ENCODE results near the gene COL25A1.

The COL25A1 gene

DNA sequence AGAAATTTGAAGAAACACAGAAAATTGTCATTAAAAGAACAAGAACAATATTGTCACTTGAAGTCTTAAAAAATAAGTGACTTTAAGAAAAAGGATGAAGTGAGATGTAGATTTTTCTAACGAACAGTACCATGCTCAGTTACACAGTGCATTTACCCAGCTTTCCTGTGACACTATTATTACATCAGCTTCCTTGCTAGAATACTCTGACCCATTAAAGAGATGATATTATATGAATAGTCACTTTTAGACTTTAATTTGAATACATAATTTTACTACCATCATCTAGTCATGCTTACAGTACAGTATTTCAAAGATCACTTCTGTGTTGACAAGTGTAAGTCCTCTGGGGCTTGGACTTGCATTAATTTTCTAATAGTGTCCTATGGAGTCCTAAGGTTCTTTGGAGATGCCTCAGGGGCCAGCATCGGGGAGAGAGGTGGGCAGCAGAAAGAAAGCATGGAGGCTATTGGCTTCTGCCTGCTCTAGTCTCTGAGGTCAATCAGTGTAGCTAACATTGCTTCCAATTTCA is 10.7 kb downstream of the COL25A1 start:
- no peak for DNase-seq (ENCODE audit: low read depth in 2 of 2)

DNA sequence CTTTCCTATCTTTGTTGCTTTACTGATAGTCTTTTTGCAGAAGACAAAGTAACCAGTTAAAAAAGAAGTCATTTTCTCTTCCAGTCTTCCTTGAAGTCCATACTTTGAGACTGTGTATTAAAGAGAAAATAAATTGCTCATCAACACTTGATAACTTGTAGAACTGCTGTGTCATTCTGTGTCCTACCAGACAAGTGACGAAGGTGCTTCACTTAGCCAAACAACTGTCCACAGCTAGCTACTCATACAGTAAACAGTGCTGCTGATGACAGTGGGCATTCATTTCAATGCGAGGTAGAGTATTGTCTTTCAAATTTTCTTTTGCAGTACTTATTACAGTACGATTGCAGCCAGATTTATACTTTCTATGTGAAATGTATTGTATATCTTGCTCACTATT is 11.5 kb downstream of the COL25A1 start:
- no peak for DNase-seq (ENCODE audit: low read depth in 2 of 2)

DNA sequence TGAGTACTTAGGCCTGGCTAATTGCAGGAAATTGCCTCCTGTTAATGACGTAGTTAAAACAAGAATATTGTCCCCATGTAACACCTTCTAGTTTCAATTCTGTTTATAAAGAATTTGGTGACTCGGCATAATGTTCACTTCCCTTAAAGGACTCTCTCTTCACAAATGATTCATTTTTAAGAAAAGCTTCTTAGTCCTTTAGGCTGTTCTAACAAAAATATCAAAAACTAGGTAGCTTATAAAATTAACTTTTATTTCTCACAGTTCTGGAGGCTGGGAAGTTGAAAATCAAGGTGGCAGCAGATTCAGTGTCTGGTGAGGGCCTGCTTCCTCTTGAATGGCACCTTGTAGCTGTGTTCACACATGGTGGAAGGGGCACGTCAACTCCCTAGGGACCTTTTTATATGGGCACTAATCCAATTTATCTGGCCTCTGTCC is 23.8 kb downstream of the COL25A1 start:
- DNase-seq (ENCODE audit: low read depth in 2 of 2): no peak

DNA sequence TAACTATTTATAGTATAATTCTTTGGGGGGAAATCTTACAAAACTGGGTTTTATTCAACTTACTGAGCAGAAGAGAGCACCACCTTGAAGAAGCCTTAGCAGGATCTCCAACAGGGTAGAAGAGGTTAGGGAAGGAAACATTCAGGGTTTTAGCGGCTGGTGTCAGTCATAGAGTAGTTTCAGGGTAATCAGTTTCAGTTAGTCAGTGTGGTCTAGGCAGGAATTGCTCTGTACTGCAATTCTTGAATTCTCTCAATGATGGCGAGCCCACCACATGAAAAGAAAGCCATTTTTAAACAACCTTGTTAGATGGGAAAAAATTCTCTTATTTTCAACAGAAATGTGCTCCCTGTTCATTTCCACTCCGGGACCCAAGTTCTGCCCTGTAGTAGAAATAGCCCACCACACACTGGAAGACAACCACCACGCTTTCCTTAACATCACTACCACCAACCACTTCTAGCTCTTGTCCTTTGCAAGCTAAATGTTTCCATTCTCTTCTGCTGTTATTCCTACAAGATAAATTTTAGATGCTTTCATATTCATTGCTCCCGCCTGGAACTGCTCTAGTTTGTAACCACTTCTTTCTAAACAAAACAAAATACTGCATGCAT is 25.9 kb downstream of the COL25A1 start:
- no peak for DNase-seq (ENCODE audit: low read depth in 2 of 2)

DNA sequence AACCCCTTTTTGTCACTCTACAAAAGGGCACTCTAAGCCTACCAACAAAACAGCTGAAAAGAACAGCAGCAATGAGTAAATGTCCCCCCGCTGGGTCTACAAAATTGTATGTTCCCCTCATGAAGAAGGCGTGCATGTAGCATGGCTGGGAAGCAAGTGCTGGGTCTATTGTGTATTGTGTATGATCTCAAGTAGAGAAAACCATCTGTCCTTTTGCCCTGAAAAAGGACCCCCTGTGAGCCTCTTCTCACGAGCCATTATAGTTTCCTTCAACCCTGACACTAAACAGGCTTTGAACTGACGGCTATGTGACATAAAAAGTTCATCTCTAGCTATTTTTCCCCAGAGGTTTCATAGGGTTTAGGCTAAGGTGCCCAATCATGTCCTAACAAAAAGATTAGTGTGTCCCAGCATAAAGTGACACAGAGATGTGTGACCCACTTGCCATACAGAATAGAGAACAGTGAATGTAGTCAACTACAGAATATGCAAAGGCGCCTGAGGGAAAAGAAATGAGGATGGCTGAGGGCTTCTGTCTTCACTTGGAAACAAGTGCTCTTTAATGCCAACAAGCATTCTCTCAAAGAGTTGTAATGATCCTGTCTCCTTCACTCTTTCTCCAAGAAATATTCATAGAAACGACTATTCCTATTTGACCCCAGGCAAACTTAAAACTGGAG is 27.3 kb downstream of the COL25A1 start:
- no peak for DNase-seq (ENCODE audit: low read depth in 2 of 2)

DNA sequence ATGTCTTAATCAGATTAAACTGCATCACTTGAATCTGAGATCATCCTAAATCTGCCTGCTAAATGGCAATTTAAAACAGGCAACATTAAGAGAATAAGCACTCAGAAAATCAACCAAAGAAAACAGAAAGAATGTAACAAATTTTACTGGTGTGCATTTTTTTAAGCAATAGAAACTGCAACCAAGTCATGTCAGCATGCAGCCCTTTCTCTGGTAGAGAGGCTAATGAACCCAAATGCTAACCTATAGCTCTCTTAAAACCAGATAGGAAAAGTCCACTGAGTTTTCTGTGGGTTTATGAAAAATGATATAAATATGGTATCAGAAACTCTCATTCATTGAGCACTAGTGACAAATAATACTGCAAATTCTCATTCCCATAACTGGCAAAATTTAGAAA is 35.6 kb downstream of the COL25A1 start:
- DNase-seq (ENCODE audit: low read depth in 2 of 2): no peak

DNA sequence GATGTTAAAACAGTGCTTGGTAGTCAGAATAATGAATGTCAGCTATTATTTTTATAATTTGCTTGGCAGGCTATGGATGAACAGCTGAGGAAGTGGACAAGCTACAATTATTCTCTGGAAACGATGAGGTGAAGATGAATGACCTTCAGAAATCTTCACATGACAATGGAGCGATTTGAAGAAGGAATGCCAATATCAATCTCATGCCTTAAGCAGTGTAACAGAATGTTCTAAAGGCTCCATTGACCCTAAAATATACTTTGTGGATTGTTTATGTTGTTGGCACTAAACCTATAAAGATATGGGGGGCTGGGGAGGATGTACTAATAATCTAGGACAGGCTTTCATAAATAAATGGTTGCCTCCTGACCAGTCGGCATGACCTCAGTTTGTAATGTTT is 36.2 kb downstream of the COL25A1 start:
- no peak for DNase-seq (ENCODE audit: low read depth in 2 of 2)

DNA sequence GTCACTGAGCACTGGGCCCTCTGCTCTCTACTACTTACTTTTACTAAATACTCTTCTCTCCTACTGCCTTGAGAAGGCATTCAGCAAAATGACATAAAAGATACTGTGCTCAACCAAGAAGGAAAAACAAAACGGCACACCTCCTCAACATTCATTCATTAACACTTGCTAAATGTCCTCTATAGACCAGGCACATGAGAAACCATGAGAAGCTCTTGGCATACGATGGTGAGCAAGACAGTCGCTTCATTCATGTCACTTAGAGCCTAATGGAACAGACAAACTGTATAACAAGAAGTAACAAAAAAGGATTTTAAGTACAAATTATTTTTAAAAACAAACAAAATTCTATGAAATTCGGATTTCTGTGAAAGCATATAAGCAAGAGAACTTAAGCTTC is 38.7 kb downstream of the COL25A1 start:
- DNase-seq (ENCODE audit: low read depth in 2 of 2): no peak

DNA sequence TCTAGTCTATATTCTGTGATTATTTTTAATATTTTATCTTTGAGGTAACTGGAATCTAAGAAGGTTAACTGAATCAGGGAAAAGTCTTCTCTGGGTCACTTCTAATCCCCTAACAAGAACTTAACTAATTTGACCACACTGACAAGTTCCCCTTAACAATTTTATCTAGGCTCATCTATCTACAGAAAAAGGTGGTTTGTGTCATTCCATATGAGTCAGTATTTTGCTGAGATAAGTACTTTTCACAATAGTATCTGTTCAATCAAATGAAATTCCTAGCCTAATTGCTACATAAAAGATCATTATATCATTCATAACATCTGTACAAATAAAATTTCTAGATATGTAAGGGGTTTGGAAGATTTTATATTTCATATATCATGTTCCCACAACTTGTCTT is 45.6 kb downstream of the COL25A1 start:
- DNase-seq (ENCODE audit: low read depth in 2 of 2): no peak

DNA sequence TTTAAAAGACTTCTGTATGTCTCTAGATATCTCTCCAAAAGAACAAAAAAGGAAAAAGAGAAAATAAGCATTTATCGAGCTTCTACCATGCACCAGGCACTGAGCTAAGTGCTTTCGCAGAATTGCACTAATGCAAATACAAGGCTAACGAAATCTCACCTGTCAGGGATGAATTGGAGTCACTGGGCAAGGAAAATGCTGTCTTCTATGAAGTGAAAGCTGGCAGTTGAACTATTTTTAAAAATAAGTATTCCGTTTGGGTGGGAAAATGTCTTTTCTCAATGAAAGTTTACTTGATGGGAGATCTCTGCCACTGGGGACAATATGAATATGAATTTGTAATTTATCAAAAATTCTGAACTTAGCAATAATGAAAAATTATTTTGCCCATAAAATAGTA is 47.6 kb downstream of the COL25A1 start:
- DNase-seq (ENCODE audit: low read depth in 2 of 2): no peak

DNA sequence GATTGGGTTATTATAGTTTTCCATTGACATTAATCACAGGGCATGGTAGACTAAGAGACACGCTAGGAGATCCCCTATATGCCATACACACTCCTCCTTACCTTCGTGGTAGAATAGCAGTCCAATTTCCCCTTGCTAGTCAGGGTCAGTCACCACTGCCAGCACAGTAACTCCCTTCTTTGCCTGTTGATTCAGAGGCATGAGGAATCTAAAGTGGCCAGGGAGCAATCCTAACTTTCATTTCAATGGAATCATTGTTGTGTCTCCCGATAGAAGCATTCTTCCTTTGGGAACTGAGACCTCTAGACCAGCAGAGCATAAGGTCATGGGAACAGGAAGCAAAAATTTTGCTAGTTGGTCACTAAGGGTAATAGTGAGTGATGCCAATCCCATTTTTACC is 51.1 kb downstream of the COL25A1 start:
- DNase-seq (ENCODE audit: low read depth in 2 of 2): no peak

DNA sequence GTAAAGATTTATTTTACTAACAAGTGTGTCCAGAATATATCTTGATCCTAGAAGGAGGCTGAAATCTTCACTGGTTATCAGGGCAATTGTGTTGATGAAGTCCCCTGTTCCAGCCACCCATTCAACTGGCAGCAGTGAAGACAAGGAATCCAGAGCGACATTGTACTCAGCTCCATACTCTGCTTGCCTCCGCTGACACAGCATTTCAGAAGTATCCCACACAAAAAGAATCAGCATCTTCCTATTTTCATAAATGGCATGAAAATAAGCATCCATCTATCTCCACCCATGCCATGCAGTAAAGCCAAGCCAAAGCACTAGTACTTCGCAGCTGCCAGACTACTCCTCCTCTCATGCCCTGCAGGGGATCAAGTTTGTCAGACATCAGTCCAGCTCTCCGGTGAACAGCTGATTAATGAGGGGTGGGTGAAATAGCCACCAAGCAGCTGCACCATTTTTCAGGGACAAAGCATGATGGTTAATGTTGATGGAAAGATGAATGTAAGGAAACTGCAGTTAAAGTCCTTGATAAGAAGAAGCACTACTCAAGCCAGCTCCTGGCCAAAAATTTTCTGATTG is 54.0 kb downstream of the COL25A1 start:
- DNase-seq (ENCODE audit: low read depth in 2 of 2): no peak

DNA sequence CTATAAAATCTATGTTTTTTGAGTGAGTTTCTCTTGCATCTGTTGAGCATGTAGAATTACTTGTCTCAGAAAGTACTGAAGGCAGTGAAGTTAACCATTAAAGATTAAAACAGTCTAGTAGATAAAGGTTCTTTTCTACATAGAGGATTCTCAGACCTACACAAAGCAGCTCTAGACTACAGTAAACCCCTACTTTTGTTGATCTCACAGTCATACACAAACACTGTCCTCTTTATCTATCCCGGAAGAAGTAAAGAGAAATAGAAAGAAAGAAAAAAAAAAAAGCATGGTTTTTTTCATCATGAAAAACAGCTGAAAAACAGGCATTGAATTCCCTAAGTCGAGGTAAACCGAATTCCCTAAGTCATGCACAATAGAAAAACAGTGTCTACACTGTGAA is 58.6 kb downstream of the COL25A1 start:
- no peak for DNase-seq (ENCODE audit: low read depth in 2 of 2)

DNA sequence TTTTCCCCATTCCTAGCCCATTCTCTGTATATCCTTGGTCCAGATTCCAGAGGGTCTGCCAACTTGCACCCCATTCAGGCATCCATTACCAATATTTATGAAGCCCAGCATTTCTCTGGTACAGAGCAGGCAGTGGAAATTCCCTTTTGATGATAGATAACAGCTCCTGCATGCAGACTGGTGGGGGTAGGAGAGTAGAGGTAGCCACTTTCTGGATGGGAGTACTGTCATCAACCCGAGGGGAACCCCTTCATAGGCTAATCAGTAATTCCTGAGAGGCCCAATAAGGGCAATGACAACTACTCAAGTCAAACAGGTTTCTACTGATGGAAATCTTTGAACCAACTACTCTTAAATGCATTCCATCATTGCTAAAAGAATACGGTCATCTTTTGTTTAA is 63.7 kb downstream of the COL25A1 start:
- no peak for DNase-seq (ENCODE audit: low read depth in 2 of 2)

DNA sequence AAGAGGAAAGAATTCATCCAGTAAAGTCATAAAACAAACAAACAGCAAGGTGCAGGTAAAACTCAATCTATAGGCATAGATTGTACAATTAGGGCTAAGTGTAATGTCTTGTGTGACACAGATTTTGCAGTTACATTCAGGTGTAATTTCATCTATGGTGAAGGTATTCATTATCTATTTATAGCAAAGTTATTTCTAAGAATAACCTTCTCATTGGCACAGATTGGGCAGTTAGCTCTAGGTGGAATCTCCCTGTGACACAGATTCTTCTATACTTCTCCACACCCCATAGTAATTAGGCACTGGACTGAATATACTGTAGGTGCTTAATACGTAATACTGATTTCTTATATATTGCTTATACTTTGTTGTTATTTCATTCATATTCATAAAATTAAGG is 66.8 kb downstream of the COL25A1 start:
- DNase-seq (ENCODE audit: low read depth in 2 of 2): no peak

DNA sequence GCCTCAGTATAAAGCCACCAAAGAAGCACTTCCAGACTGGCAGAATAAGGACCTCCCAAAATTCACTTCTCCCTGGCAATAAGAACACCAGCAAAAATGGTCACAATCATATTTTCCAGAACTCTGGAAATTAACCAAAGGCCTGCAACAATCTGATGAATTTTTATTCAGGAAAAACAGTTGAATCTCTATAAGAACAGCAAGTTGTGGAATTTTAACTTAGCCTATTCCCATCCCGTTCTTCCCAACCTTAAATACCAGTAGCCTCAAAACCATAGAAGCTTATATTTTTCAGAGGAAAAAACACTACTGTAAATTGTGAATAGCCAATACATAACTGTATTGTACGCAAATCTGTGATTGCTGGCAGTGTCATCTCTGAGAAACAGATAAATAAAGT is 67.9 kb downstream of the COL25A1 start:
- no peak for DNase-seq (ENCODE audit: low read depth in 2 of 2)

DNA sequence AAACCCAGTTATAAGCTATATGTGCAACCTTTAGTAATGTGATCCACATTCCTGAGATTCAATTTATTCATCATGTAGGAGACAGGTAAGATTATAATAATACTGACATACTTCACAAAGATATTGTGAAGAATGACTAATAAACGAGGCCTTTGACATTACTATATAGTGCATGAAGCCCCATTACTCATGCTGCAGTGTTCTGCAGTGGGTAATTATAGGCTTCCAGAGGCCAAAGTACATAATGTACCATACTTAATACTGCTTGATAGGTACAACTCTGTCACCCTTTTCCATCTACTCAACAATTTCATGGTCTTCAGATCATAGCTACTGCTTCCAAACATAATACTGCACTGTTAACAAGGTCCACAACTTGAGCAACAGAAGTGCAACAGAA is 68.9 kb downstream of the COL25A1 start:
- DNase-seq (ENCODE audit: low read depth in 2 of 2): no peak

DNA sequence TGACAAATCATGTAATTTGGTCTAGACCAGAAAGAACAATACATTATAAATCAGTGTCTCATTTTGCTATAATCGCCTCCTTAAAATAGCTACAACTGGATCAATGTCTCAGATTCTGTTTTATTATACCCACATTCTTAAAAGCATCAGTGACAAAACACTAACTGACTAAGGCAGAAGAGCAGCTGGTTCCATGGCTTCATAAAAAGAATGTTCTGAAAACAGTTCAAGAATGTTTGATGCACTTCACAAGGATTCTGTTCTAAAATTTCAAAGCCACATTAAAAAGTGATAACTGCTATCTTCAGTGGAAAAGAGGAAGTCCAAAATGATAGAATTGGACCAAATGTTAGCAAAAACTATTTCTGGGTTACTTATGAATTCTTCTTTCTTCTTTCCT is 69.8 kb downstream of the COL25A1 start:
- DNase-seq (ENCODE audit: low read depth in 2 of 2): no peak

DNA sequence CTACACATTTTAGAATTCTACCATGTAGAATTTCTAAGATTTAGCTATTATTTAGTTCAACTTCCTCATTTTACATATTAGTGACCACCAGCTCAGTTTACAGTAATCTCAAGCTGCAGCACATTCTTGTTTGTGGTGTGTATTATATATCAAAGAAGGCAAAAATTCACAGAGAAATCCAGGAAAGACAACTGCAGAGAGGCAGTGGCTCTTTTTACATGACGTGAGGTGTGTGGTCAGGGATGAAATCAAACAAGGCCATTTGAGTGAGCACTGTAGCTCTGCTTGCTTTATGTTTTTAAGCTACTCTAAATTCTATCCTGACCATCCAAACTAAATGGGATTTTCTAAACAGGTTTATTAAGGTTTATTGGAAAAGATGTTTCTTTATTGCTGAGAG is 71.1 kb downstream of the COL25A1 start:
- no peak for DNase-seq (ENCODE audit: low read depth in 2 of 2)

DNA sequence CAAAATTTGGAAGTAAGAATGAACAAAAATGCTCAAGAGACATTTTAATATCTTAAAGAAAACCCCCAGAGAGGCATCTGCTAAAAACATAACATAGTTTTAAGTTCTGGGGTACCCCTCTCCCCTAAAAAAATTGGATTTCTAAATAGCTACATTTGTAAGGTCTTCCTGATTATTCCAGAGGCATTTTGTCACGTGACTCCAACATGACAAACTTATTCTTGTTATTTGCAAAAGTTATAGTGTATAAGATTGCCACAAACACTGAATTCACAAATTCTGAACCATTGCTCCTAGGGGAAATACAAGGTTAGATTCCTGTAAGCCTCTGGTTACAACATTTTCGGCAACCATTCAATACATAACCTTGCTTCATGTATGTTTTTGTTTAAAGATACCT is 73.4 kb downstream of the COL25A1 start:
- DNase-seq (ENCODE audit: low read depth in 2 of 2): no peak

DNA sequence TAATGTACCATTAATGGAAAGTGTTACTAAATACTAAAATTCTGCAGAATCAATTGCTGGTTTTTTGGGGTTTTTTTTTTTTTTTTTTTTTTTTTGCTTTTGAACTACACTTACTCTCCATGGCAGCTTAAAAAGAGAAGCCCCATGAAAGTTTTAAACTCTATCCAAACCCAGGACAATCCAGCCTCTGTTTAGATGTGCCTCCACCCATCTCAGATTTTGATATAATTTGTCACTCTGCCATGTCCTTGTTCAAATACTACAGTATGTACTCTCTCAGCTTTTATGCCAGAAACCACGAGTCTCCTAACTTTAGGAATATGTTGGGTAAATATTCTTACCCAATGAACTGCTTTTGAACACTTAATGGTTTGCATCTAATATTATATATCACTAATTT is 84.2 kb downstream of the COL25A1 start:
- no peak for DNase-seq (ENCODE audit: low read depth in 2 of 2)

DNA sequence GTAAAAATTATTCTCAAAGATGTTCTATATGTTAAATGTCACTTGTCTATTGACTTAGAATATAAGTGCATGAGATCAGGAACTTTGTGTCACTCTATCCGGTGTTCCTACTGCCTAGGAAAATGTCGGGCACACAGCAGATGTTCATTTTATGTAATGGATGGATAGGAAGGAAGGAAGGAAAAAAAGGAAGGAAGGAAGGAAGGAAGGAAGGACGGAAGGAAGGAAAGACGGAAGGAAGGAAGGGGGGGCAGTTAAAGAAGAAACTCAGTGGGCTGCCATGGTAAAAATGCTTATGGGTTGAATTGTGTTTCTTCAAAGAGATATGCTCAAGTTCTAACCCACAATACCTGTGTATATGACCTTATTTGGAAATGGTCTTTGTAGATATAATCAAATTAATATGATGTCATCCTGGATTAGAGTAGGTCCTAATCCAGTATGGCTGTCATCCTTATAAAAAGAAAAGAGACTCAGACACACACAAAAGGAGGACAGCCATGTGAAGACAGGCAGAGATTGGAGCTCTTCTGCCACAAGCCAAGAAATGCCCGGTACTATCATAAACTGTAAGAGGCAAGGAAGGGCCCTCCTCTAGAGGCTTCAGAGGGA is 86.3 kb downstream of the COL25A1 start:
- no peak for DNase-seq (ENCODE audit: low read depth in 2 of 2)

DNA sequence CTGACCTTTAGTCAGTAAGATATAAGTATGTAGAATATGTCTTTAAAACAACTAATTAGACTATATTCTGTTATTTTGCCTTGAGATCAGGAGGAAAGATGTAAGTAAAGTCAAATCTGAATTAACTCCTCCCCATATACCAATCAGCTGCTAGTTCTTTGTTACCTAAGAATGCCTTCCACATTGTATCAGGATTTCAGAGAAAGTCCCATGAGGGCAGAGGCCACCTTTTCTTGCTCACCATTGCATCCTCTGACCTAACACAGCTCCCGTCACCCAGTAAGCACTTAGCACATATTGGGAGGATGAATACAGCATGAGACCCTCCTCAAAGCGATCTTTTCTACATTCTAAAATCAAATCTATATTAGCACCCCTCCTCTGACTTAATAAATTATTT is 87.0 kb downstream of the COL25A1 start:
- no peak for DNase-seq (ENCODE audit: low read depth in 2 of 2)
